ENCODE measurements around the gene FABP6. TPM values are rescaled to one million over a fixed set of nuclear protein-coding genes. Genes with fewer than 3 reads are reported as not detected.
"Not testable (repeated sequence)": the region's sequence is repeated elsewhere in the genome, so short reads cannot be mapped to it uniquely, and the experiment has no call there.

FABP6 gene
- total and polyA plus RNA-seq, 5 donors: 0.68 TPM; not detected in 4

DNA sequence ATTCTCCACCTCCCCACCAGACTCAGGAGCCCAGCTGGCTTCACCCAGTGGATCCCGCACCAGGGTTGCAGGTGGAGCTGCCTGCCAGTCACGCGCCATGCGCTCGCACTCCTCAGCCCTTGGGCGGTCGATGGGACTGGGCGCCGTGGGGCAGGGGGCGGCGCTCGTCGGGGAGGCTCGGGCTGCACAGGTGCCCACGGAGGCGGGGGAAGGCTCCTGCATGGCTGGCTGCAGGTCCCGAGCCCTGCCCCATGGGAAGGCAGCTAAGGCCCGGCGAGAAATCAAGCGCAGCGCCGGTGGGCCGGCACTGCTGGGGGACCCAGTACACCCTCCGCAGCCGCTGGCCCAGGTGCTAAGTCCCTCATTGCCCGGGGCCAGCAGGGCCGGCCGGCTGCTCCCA lies 35.5 kb upstream of the FABP6 start:
- not testable (repeated sequence) for ATAC-seq; H3K9me3 ChIP-seq (ENCODE audit: control insufficient read depth, low read length); H3K4me3 ChIP-seq (ENCODE audit: low read length); H3K27me3 ChIP-seq (ENCODE audit: control insufficient read depth, insufficient read depth); H3K4me1 ChIP-seq (ENCODE audit: control insufficient read depth, insufficient read depth, low read length); H3K27ac ChIP-seq (ENCODE audit: low read length); DNase-seq
- 98% methylated on average over 28 of the region's 28 CpGs for WGBS
- intact Hi-C loops (cut with DNase I): loop anchor here in 1 of 4 donors (10.0 kb wide), 1 partner anchor 169 kb away; no protein-coding TSS in a partner anchor

DNA sequence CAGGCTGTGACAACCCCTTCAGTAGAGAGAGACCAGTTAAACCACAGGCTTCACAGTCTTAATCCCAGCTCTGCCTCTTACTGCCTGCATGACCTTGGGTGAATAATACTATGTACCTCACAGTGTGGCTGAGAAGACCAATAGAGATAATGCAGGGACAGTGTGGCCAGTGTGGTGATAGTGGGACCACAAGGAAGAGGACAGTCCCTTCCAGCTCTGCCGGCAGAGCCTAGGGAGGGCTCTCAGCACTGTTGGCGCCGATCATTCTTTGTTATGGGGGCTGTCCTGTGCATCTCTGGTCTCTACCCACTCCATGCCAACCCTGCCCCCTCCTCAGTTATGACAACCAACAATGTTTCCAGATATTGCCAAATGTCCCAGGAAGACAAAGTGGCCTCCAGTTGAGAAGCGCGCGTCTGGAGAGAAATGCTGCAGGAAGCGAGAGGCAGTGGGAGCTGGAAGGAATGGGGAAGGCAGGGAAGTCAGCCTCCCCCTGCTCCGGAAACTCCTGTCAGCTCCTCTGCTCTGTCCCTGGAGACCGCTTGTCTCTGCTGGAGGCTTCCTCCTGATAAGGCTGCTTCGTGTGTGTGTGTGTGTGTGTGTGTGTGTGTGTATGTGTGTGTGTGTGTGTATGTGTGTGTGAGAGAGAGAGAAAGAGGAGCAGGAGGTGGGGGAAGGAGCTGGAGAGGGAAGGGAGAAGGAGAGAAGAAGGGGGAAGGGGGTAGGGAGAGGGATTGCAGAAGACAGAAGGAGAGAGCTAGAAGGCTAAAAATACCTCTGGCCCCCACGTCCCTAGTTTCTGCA lies 31.8 kb upstream of the FABP6 start:
- 12% methylated on average over 11 of the region's 11 CpGs for WGBS
- peak; percentile 36 to 59 for ATAC-seq

DNA sequence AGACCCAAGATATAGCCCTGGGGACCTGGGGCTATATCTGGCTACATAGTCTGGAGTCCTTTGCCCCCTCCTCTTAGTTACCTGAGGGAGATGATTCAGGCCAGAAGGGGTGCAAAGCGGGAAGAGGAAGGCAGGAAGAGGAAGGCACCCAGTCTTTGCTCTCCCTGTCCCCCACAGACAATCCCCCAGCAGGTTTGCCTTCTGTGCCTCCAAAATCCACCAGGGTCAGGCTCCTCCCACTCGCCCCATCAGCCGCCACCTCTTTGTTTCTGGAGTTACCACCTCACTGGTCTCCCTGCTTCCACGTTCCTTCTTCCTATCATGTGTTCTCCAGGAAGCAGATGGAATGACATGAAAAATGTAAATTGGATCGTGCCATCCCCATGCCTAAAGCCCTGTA lies 31.2 kb upstream of the FABP6 start:
- Histone ChIP-seq H3K27ac (ENCODE audit: low read length) (no peak overlapping the region), H3K27me3 (ENCODE audit: control insufficient read depth, insufficient read depth) (no peaks in the 10 kb centered on the region), H3K4me1 (ENCODE audit: control insufficient read depth, insufficient read depth, low read length) (peaks cover 8% of the 10 kb centered on the region), H3K9me3 (ENCODE audit: control insufficient read depth, low read length) (no peaks in the 10 kb centered on the region), H3K4me3 (ENCODE audit: low read length) (no peak overlapping the region)
- 65% methylated on average over 5 of the region's 5 CpGs for WGBS
- ATAC-seq (no peak), DNase-seq (no peak)
- intact Hi-C loops (cut with DNase I): loop anchor here (2.0 to 10.0 kb wide), 5 partner anchors 81 to 176 kb away; partner anchors contain the start of gene PWWP2A (in 1 of the 4)

More for the DNA sequence above, 31.8 kb upstream of the FABP6 start:
- no peaks in the 10 kb centered on the region for H3K9me3 ChIP-seq (ENCODE audit: control insufficient read depth, low read length)
- no peak overlapping the region for H3K27ac ChIP-seq (ENCODE audit: low read length)
- intact Hi-C loops (cut with DNase I): loop anchor here (2.0 to 10.0 kb wide), 5 partner anchors 80 to 175 kb away; partner anchors contain the start of gene PWWP2A (in 1 of the 4)
- no peak overlapping the region for H3K4me3 ChIP-seq (ENCODE audit: low read length)
- H3K27me3 ChIP-seq (ENCODE audit: control insufficient read depth, insufficient read depth): no peaks in the 10 kb centered on the region
- peaks cover 8% of the 10 kb centered on the region for H3K4me1 ChIP-seq (ENCODE audit: control insufficient read depth, insufficient read depth, low read length)
- peak; percentile 23 to 68 (median 60) for DNase-seq

DNA sequence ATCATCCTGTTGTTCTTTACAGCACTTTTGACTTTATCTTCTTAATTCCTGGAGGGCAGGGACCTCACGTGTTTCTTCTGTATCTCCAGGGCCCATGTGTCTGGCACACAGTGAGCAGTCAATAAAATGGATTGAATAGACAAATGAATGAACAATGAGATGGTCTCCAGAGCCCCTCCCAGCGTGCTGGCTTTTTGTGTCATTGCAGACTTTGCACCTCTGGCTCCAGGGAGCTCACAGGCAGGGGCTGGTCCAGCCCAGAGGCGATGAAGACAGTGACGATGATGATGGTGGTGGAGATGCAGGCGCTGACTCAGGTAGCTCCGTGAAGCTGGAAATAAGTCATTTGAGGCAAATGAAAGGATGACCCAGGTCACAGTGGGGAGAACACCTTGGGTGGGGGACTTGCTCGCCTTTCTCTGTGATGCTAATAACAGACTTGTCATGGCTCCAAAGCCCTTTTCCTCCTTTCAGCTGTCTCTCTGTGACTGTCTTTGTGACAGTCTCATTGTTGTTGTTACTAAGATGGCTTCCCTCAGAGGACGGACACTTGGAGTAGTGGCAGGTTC lies 30.4 kb upstream of the FABP6 start:
- peak overlapping the region; percentile 25 for H3K4me3 ChIP-seq (ENCODE audit: low read length)
- H3K9me3 ChIP-seq (ENCODE audit: control insufficient read depth, low read length): no peaks in the 10 kb centered on the region
- ATAC-seq: peak in 1 of 2 donors; percentile 2
- no peak for DNase-seq
- H3K27me3 ChIP-seq (ENCODE audit: control insufficient read depth, insufficient read depth): no peaks in the 10 kb centered on the region
- 42% methylated on average over 8 of the region's 8 CpGs for WGBS
- intact Hi-C loops (cut with DNase I): loop anchor here (2.0 to 10.0 kb wide), 5 partner anchors 82 to 177 kb away; partner anchors contain the start of gene PWWP2A (in 1 of the 4)
- no peak overlapping the region for H3K27ac ChIP-seq (ENCODE audit: low read length)
- peaks cover 8% of the 10 kb centered on the region for H3K4me1 ChIP-seq (ENCODE audit: control insufficient read depth, insufficient read depth, low read length)

DNA sequence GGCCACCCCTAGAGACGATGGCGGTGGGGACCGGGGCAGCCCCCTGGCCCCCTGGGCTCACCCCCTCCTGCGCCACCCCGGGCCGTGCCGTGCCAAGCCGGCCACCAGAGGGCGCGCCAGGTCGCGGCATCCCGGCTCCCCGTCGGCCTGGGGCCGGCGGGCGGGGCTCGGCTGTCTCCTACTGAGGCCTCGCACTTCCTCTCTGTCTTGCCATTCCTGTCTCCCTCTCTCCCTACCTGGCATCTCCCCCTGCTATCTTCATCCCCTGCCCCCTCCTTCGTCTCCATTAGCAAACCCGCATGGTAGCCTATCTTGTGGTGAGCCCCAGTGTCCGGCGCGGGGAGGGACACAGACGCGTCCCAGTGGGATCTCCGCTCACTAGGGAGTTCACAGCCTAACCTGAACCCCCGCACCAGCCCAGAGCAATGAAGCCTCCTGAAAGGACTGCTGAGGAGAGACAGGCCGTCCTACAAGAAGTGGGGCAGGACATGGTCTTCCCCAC lies 29.8 kb upstream of the FABP6 start:
- ATAC-seq: peak; percentile 96
- Histone ChIP-seq H3K9me3 (ENCODE audit: control insufficient read depth, low read length) (no peaks in the 10 kb centered on the region), H3K4me1 (ENCODE audit: control insufficient read depth, insufficient read depth, low read length) (peaks cover 8% of the 10 kb centered on the region), H3K4me3 (ENCODE audit: low read length) (peak overlapping the region; percentile 25), H3K27ac (ENCODE audit: low read length) (no peak overlapping the region), H3K27me3 (ENCODE audit: control insufficient read depth, insufficient read depth) (no peaks in the 10 kb centered on the region)
- WGBS: 3% methylated on average over 30 of the region's 30 CpGs
- DNase-seq: peak; percentile 76 to 92 (median 91)
- intact Hi-C loops (cut with DNase I): loop anchor here (2.0 to 10.0 kb wide), 5 partner anchors 82 to 177 kb away; partner anchors contain the start of gene PWWP2A (in 1 of the 4)

DNA sequence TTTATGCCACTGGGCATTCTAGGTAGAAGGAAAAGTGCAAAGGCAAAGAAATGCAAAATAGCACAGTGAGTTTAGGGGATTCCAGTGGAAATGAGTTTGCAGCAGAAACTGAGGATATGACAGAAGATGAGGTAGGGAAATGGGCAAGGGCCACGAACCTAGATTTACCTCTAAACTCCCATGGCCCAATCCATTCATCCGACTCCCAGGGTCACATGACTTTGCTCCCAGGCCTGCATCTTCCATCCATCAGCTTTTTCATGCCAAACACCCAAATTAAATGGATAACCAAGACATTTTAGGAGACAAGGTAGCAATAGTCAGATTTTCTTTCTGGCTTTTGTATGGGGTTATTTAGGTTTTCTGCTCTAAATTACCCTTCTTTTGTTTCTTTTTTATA lies 22.2 kb upstream of the FABP6 start:
- Histone ChIP-seq H3K4me1 (ENCODE audit: control insufficient read depth, insufficient read depth, low read length) (no peaks in the 10 kb centered on the region), H3K27me3 (ENCODE audit: control insufficient read depth, insufficient read depth) (no peaks in the 10 kb centered on the region), H3K27ac (ENCODE audit: low read length) (no peak overlapping the region), H3K9me3 (ENCODE audit: control insufficient read depth, low read length) (no peaks in the 10 kb centered on the region), H3K4me3 (ENCODE audit: low read length) (no peak overlapping the region)
- intact Hi-C loops (cut with DNase I): no loop called here
- WGBS: 82% methylated on average over 2 of the region's 2 CpGs
- DNase-seq: no peak
- no peak for ATAC-seq

DNA sequence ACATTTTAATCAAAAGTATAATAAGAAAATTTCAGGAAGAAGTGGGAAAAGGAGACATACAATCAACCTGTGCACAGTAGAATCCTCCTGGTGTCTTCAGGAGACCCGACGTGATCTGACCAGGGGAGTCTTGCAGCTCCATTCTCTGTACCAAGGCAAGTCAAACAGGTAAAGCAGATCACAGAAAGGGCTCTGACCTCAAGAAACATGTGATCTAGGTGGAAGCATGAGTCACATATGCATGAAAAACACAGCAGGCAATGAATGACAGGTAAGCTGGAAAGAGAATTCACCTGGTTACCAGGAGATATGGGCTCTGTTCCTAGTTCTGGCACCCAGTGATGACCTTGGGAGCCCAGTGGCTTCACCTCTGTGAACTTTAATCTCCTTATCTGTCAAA lies 19.4 kb upstream of the FABP6 start:
- ATAC-seq: no peak
- 90% methylated on average over 2 of the region's 2 CpGs for WGBS
- Histone ChIP-seq H3K27ac (ENCODE audit: low read length) (no peak overlapping the region), H3K9me3 (ENCODE audit: control insufficient read depth, low read length) (no peaks in the 10 kb centered on the region), H3K4me1 (ENCODE audit: control insufficient read depth, insufficient read depth, low read length) (no peaks in the 10 kb centered on the region), H3K27me3 (ENCODE audit: control insufficient read depth, insufficient read depth) (no peaks in the 10 kb centered on the region), H3K4me3 (ENCODE audit: low read length) (no peak overlapping the region)
- no peak for DNase-seq
- intact Hi-C loops (cut with DNase I): no loop called here

DNA sequence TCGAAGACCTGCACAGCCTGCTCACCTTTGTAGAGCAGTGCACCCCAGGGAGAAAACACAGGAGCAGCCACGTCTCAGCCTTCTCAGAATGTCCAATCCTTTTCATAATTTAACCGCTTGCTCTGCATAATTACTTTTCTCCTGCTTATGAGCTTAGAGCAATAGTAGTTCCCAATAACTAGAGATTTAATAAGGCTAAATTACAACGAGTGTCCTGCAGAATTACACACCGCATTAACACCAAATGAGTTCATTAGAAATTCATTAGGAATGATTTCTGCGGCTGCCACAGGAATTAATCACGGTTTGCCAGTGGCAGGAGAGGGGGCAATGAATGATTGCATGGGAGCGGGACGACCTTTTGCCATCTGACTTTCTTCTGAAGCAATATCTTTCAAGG lies 18.7 kb upstream of the FABP6 start:
- H3K27ac ChIP-seq (ENCODE audit: low read length): no peak overlapping the region
- DNase-seq (no peak), ATAC-seq (no peak)
- intact Hi-C loops (cut with DNase I): no loop called here
- no peak overlapping the region for H3K4me3 ChIP-seq (ENCODE audit: low read length)
- no peaks in the 10 kb centered on the region for H3K4me1 ChIP-seq (ENCODE audit: control insufficient read depth, insufficient read depth, low read length)
- 86% methylated on average over 9 of the region's 9 CpGs for WGBS
- no peaks in the 10 kb centered on the region for H3K9me3 ChIP-seq (ENCODE audit: control insufficient read depth, low read length)
- H3K27me3 ChIP-seq (ENCODE audit: control insufficient read depth, insufficient read depth): no peaks in the 10 kb centered on the region

DNA sequence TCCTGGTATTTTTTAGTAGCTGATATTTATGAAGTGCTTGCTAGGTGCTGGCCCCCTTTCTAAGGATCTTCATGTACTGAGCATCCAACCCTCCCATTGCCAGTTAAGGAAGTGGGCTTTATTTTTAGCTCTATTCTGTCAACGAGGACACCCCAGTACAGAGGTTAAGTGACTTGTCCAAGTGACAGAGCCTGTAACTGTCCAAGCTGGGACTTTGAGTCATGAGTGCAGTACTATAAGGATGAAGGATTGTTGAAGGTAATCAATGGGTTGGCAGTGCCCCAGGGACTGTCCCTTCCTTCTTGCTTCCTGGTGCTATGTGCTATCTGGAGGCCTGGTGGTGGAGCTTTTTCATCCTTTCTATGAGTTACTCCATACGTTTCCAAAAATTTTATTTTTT lies 18.0 kb upstream of the FABP6 start:
- Histone ChIP-seq H3K27ac (ENCODE audit: low read length) (peak overlapping the region; percentile 25), H3K9me3 (ENCODE audit: control insufficient read depth, low read length) (no peaks in the 10 kb centered on the region), H3K4me1 (ENCODE audit: control insufficient read depth, insufficient read depth, low read length) (no peaks in the 10 kb centered on the region), H3K4me3 (ENCODE audit: low read length) (no peak overlapping the region), H3K27me3 (ENCODE audit: control insufficient read depth, insufficient read depth) (no peaks in the 10 kb centered on the region)
- no peak for DNase-seq
- 35% methylated on average over 2 of the region's 2 CpGs for whole genome bisulfite sequencing
- peak; percentile 81 to 89 for ATAC-seq
- intact Hi-C loops (cut with DNase I): no loop called here

DNA sequence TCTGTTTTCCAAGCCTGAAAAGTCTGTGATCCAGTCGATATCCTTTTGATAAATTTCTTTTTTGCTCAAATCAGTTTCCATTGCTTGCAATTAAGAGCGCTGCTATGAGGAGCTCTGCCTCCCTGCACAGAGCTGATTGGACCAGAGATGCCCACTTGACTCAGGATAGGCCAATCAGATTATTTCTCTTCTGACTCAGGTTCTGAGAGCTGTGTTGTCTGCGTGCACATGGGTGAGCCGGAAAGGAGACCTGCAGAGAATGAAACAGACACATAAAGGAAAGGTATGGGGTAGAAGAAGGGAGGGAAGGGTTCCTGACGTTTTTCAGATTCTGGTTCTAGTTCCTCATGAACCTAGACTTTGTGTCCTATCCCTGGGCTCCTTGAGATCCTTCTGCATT lies 15.8 kb upstream of the FABP6 start:
- 77% methylated on average over 5 of the region's 5 CpGs for WGBS

DNA sequence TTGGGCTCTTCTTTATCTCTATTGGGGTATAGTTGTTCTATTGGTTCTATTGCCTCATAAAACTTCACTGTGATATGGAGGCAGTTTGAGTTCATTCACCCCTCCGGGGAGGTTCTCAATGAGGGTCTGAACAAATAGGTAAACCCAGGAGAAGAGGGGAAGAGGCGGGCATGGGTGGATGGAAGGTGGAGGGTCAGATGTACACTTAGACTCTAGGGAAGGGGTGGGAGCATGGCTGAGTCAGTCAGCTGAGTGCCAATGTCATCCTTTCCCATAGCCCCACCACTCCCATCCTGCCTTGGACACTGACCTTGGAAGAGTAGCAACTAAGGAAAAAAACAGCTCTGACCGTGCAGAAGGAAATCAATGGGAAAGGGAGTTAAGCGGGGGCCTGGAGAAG lies 9.9 kb upstream of the FABP6 start:
- Histone ChIP-seq H3K27me3 (ENCODE audit: control insufficient read depth, insufficient read depth) (no peaks in the 10 kb centered on the region), H3K27ac (ENCODE audit: low read length) (no peak overlapping the region), H3K9me3 (ENCODE audit: control insufficient read depth, low read length) (no peaks in the 10 kb centered on the region), H3K4me3 (ENCODE audit: low read length) (no peak overlapping the region), H3K4me1 (ENCODE audit: control insufficient read depth, insufficient read depth, low read length) (no peaks in the 10 kb centered on the region)
- DNase-seq: no peak
- intact Hi-C loops (cut with DNase I): no loop called here
- ATAC-seq: peak in 1 of 2 donors; percentile 29
- 63% methylated on average over 4 of the region's 4 CpGs for WGBS

More for the DNA sequence above, 15.8 kb upstream of the FABP6 start:
- intact Hi-C loops (cut with DNase I): no loop called here
- Histone ChIP-seq H3K9me3 (ENCODE audit: control insufficient read depth, low read length) (no peaks in the 10 kb centered on the region), H3K27me3 (ENCODE audit: control insufficient read depth, insufficient read depth) (no peaks in the 10 kb centered on the region), H3K4me3 (ENCODE audit: low read length) (no peak overlapping the region), H3K27ac (ENCODE audit: low read length) (no peak overlapping the region), H3K4me1 (ENCODE audit: control insufficient read depth, insufficient read depth, low read length) (no peaks in the 10 kb centered on the region)
- DNase-seq (no peak), ATAC-seq (no peak)

Data from right cardiac atrium (tissue), 5 donors.